Gastrocnemius medialis (tissue), 4 donors: ENCODE measurements around the gene CACNA1S. TPM values are rescaled to one million over a fixed set of nuclear protein-coding genes. Genes with fewer than 3 reads are reported as not detected.

Experiments
- ATAC-seq, 2 donors: fragments of 150-250 bp; one replicate each; pipeline ENCODE4 v1.9.1; 2016
- DNase-seq, 2 donors: peaks; one replicate each; pipeline ENCODE4 v3.0.0-alpha.2; 2019
- H3K27ac ChIP-seq, 4 donors: fragments of 200-600 bp; sonication (generic); 1 replicate in 1 of 4; 2 replicates in 3 of 4; pipeline ENCODE4 v1.5.1; 2016 to 2018; ENCODE audit warnings: mild to moderate bottlenecking in 2 of 4, moderate library complexity in 1 of 4
- H3K27me3 ChIP-seq, 3 donors: fragments of 200-600 bp; sonication (generic) in 2 of 3; 1 replicate in 1 of 3; 2 replicates in 2 of 3; pipeline versions ENCODE4 v1.5.1 to v1.6.0; 2016 to 2019; ENCODE audit warnings: mild to moderate bottlenecking in 1 of 3, moderate library complexity in 1 of 3
- H3K36me3 ChIP-seq, 2 donors: fragments of 200-600 bp; sonication (generic) in 1 of 2; one replicate each; pipeline ENCODE4 v1.5.1; 2017 to 2018
- H3K4me1 ChIP-seq, 2 donors: fragments of 200-600 bp; sonication (generic) in 1 of 2; one replicate each; pipeline ENCODE4 v1.5.1; 2016 to 2017; ENCODE audit warnings: mild to moderate bottlenecking in 2 of 2
- H3K4me3 ChIP-seq, 4 donors: fragments of 200-600 bp; sonication (generic) in 3 of 4; 1 replicate in 1 of 4; 2 replicates in 3 of 4; pipeline ENCODE4 v1.5.1; 2016 to 2019; ENCODE audit warnings: mild to moderate bottlenecking in 2 of 4
- H3K9me3 ChIP-seq, 3 donors: fragments of 200-600 bp; sonication (generic) in 2 of 3; 1 replicate in 1 of 3; 2 replicates in 2 of 3; pipeline ENCODE4 v1.5.1; 2016 to 2019
- CTCF ChIP-seq, 5 experiments: fragments of 450-650 bp in 3 of 5; fragments of 200-600 bp in 2 of 5; sonication (generic) in 2 of 5; IDR thresholded peaks in 4 of 5; conservative IDR thresholded peaks in 1 of 5; 1 replicate in 4 of 5; 2 replicates in 1 of 5; pipeline ENCODE4 v1.5.1; 2016 to 2019; ENCODE audit warnings: antibody characterized with exemption in 5 of 5, mild to moderate bottlenecking in 3 of 5, moderate library complexity in 3 of 5
- POLR2A ChIP-seq, 2 donors: fragments of 450-650 bp; IDR thresholded peaks; one replicate each; pipeline ENCODE4 v1.6.1; 2017; ENCODE audit warnings: antibody characterized with exemption in 2 of 2, mild to moderate bottlenecking in 2 of 2, moderate library complexity in 2 of 2
- in situ Hi-C, 4 donors: fragments of 200-750 bp; cut with MboI; loops; one replicate each; pipeline versions ENCODE4 v1.15.0 to v1.8.0; 2017; ENCODE audit warnings: low sequenced_read_pairs in 4 of 4
- intact Hi-C: fragments of 100-400 bp; cut with DNase I; formaldehyde crosslinking; loops from one replicate; pipeline ENCODE4 v1.15.1; 2023; ENCODE audit warnings: low total_unique reads
- total RNA-seq, 4 donors: library from RNA; depleted of rRNA; stranded (reverse); fragments of >200 nt; gene quantifications; one replicate each; pipeline versions ENCODE4 v1.1.0 to v1.2.3, GENCODE V29; 2016

CACNA1S gene
- total RNA-seq, 4 donors from 2014 or later: 74.3 to 93.5 (median 81.2) TPM

GRCh38 chr1:201017828-201018163, 94.4 kb downstream of the CACNA1S start:
- H3K4me1 ChIP-seq: peaks cover 18 to 23% of the 10 kb centered on the region in 2 donors
- no peak for DNase-seq
- no peak for TF ChIP-seq POLR2A (IDR thresholded peaks at IDR 0.05)
- no peak for TF ChIP-seq CTCF (IDR thresholded peaks at IDR 0.05 in 4 of 5, conservative IDR thresholded peaks at IDR 0.05 in 1 of 5)
- no peak overlapping the region for H3K27ac ChIP-seq
- H3K9me3 ChIP-seq: no peaks in the 10 kb centered on the region
- H3K36me3 ChIP-seq: no peaks in the 10 kb centered on the region
- H3K4me3 ChIP-seq: no peak overlapping the region
- intact Hi-C loops (no loop called here), in situ Hi-C loops (no loop called here)
- peaks cover 0 to 17% (median 0%) of the 10 kb centered on the region in 3 donors for H3K27me3 ChIP-seq
- no peak for ATAC-seq

- Histone ChIP-seq H3K36me3 (no peaks in the 10 kb centered on the region), H3K9me3 (no peaks in the 10 kb centered on the region), H3K4me3 (no peak overlapping the region), H3K27ac (no peak overlapping the region), H3K27me3 (peaks cover 0 to 11% (median 0%) of the 10 kb centered on the region in 3 donors), H3K4me1 (peaks cover 16 to 18% of the 10 kb centered on the region in 2 donors)
- DNase-seq (no peak), ATAC-seq (no peak)
- TF ChIP-seq POLR2A (IDR thresholded peaks at IDR 0.05): no peak
- in situ Hi-C loops: no loop called here
- intact Hi-C loops: no loop called here
These were observed 95.0 kb downstream of the CACNA1S start for GRCh38 chr1:201016943-201017827.

GRCh38 chr1:201016211-201016651, 96.0 kb downstream of the CACNA1S start:
- no peaks in the 10 kb centered on the region for H3K36me3 ChIP-seq
- no peaks in the 10 kb centered on the region for H3K9me3 ChIP-seq
- peak; percentile 34 to 65 for ATAC-seq
- in situ Hi-C loops (no loop called here), intact Hi-C loops (no loop called here)
- DNase-seq: no peak
- peaks cover 0 to 7% (median 0%) of the 10 kb centered on the region in 3 donors for H3K27me3 ChIP-seq
- peak overlapping the region in 1 of 4 donors; percentile 24 for H3K4me3 ChIP-seq
- no peak for TF ChIP-seq CTCF (IDR thresholded peaks at IDR 0.05 in 4 of 5, conservative IDR thresholded peaks at IDR 0.05 in 1 of 5)
- TF ChIP-seq POLR2A (IDR thresholded peaks at IDR 0.05): no peak
- no peak overlapping the region for H3K27ac ChIP-seq
- peaks cover 11 to 18% of the 10 kb centered on the region in 2 donors for H3K4me1 ChIP-seq

GRCh38 chr1:201015551-201016091, 96.6 kb downstream of the CACNA1S start:
- Histone ChIP-seq H3K4me1 (peaks cover 11 to 18% of the 10 kb centered on the region in 2 donors), H3K36me3 (no peaks in the 10 kb centered on the region), H3K27me3 (peaks cover 0 to 7% (median 0%) of the 10 kb centered on the region in 3 donors), H3K9me3 (no peaks in the 10 kb centered on the region), H3K27ac (no peak overlapping the region), H3K4me3 (no peak overlapping the region)
- ATAC-seq (no peak), DNase-seq (no peak)
- in situ Hi-C loops: no loop called here
- intact Hi-C loops: no loop called here
- TF ChIP-seq POLR2A (IDR thresholded peaks at IDR 0.05): no peak
- TF ChIP-seq CTCF (IDR thresholded peaks at IDR 0.05 in 4 of 5, conservative IDR thresholded peaks at IDR 0.05 in 1 of 5): no peak

- peaks cover 0 to 7% (median 0%) of the 10 kb centered on the region in 3 donors for H3K27me3 ChIP-seq
- H3K4me3 ChIP-seq: no peak overlapping the region
- DNase-seq: no peak
- no peak for ATAC-seq
- TF ChIP-seq CTCF (IDR thresholded peaks at IDR 0.05 in 4 of 5, conservative IDR thresholded peaks at IDR 0.05 in 1 of 5): no peak
- TF ChIP-seq POLR2A (IDR thresholded peaks at IDR 0.05): no peak
- H3K27ac ChIP-seq: no peak overlapping the region
- no peaks in the 10 kb centered on the region for H3K9me3 ChIP-seq
- in situ Hi-C loops (no loop called here), intact Hi-C loops (no loop called here)
- H3K36me3 ChIP-seq: no peaks in the 10 kb centered on the region
- peaks cover 11 to 18% of the 10 kb centered on the region in 2 donors for H3K4me1 ChIP-seq
These were observed 97.4 kb downstream of the CACNA1S start for GRCh38 chr1:201014816-201015200.
